ENCODE data around the gene LAMA3. TPM values are rescaled to one million over a fixed set of nuclear protein-coding genes. Genes with fewer than 3 reads are reported as not detected.
"Not testable (repeated sequence)": the region's sequence is repeated elsewhere in the genome, so short reads cannot be mapped to it uniquely, and the experiment has no call there.

LAMA3 gene
- total RNA-seq, 1 experiment from 2014 or later, result 0.44 TPM

GRCh38 chr18:23702606-23703005 is 13.4 kb downstream of the LAMA3 start:
- in situ Hi-C loops (cut with HindIII; ENCODE audit: low sequenced_read_pairs), result no loop called here
- no peak for DNase-seq (ENCODE audit: low spot score)

GRCh38 chr18:23703057-23703986 is 14.1 kb downstream of the LAMA3 start:
- in situ Hi-C loops (cut with HindIII; ENCODE audit: low sequenced_read_pairs), result no loop called here
- peak; percentile 5 for DNase-seq (ENCODE audit: low spot score)

GRCh38 chr18:23703987-23704384 is 14.7 kb downstream of the LAMA3 start:
- no peak for DNase-seq (ENCODE audit: low spot score)
- in situ Hi-C loops (cut with HindIII; ENCODE audit: low sequenced_read_pairs), result no loop called here

DNA sequence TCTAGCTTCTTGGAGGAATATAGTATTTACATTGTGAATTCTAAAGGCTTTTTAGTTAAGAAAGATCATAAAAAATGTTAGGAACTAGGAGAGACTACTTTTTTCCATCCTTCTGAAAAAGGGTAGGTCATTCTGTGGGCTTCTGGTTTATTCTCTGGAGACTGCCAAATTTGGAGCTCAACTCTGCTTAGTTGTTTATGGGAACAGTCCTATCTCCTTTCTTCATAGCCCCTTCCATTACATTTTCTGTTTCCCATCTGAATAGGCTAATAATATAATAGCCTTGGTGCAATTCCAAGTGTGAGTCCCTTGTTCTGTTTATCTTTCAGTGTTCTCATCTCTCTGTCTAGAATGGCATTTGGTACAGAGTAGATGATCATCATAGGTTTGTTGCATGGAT is 15.6 kb downstream of the LAMA3 start:
- in situ Hi-C loops (cut with HindIII; ENCODE audit: low sequenced_read_pairs), result no loop called here
- DNase-seq (ENCODE audit: low spot score), result no peak

GRCh38 chr18:23706971-23707640 is 17.9 kb downstream of the LAMA3 start:
- in situ Hi-C loops (cut with HindIII; ENCODE audit: low sequenced_read_pairs), result no loop called here
- no peak for DNase-seq (ENCODE audit: low spot score)

- DNase-seq (ENCODE audit: low spot score), result no peak
- in situ Hi-C loops (cut with HindIII; ENCODE audit: low sequenced_read_pairs), result no loop called here
Measured at GRCh38 chr18:23710068-23710527, 20.8 kb downstream of the LAMA3 start.

DNA sequence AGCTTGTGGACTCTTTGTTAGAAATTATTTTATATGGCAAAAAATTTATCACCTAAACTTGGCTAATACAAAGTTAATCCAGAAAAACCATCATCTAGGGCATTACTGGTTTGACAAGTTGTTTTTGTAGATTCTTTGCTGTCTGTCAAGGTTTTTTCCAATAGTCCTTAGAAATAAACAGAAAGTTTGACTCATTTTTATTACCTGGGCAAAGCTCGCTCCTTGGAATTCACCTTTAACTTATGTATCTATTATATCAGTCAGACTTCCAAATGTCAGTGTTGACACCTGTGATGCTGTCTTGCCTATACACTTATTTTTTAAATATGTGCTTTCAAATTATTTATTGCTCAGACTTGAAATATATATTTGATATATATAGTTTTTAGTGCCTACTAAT is 21.7 kb downstream of the LAMA3 start:
- in situ Hi-C loops (cut with HindIII; ENCODE audit: low sequenced_read_pairs), result no loop called here
- no peak for DNase-seq (ENCODE audit: low spot score)

DNA sequence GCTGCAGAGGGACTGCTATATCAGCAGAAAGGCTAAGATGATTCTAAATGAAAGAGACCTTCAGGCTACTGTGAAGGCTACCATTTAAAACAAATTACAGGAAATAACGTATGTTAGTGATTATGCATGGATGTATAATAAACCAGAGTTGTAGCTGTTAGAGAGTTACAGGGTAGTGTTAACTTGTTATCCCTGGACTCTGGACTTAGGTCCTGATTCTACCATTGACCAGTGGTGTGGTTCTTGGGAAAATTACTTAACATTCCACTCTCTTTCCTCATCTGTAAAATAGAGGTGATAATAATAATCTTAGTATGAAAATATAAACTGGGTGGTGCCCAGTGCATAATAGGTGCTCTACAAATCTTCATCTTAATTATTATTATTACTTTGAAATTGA is 22.2 kb downstream of the LAMA3 start:
- DNase-seq (ENCODE audit: low spot score), result no peak
- in situ Hi-C loops (cut with HindIII; ENCODE audit: low sequenced_read_pairs), result no loop called here

DNA sequence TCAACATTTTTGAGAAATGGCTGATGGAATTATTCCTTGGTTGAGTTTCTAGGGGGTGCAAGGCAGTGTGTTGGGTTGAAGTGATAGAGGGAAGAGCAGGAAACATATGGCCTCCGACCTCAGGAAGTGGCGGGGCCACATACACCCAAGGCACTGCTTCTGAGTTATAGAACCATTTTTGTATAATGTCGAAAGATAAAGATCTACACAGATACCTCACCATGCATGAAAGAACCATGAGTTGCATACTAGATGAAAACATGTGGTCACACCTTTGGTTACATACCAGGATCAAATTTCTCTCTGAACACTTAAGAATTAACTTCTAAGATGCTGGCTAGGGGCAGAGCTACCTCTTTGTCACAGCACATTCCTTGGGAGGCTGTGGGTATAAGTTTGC is 23.2 kb downstream of the LAMA3 start:
- DNase-seq (ENCODE audit: low spot score), result no peak
- in situ Hi-C loops (cut with HindIII; ENCODE audit: low sequenced_read_pairs), result no loop called here

DNA sequence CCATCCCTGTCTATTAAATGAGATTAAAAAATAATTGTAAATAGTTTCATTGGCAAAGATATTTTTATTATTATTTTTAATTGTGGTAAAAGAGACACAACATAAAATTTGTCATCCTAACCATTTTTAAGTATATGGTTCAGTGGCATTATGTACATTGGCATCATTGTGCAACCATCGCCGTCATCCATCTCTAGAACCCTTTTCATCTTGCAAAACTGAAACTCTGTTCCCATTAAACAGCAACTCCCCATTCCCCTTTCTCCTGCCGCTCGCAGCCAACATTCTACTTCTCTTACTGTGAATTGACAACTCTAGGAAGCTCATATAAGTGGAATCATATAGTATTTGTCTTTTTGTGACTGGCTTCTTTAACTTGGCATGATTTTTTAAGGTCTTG is 25.3 kb downstream of the LAMA3 start:
- DNase-seq (ENCODE audit: low spot score), result no peak
- in situ Hi-C loops (cut with HindIII; ENCODE audit: low sequenced_read_pairs), result no loop called here

GRCh38 chr18:23716079-23716478 is 26.8 kb downstream of the LAMA3 start:
- in situ Hi-C loops (cut with HindIII; ENCODE audit: low sequenced_read_pairs); DNase-seq (ENCODE audit: low spot score): not testable (repeated sequence)

GRCh38 chr18:23716516-23716915 is 27.3 kb downstream of the LAMA3 start:
- DNase-seq (ENCODE audit: low spot score), result no peak
- in situ Hi-C loops (cut with HindIII; ENCODE audit: low sequenced_read_pairs), result no loop called here

- in situ Hi-C loops (cut with HindIII; ENCODE audit: low sequenced_read_pairs), result no loop called here
- DNase-seq (ENCODE audit: low spot score), result no peak
Measured at GRCh38 chr18:23716966-23717365, 27.7 kb downstream of the LAMA3 start.

- no peak for DNase-seq (ENCODE audit: low spot score)
- in situ Hi-C loops (cut with HindIII; ENCODE audit: low sequenced_read_pairs), result no loop called here
Measured at GRCh38 chr18:23718243-23718720, 29.0 kb downstream of the LAMA3 start.

DNA sequence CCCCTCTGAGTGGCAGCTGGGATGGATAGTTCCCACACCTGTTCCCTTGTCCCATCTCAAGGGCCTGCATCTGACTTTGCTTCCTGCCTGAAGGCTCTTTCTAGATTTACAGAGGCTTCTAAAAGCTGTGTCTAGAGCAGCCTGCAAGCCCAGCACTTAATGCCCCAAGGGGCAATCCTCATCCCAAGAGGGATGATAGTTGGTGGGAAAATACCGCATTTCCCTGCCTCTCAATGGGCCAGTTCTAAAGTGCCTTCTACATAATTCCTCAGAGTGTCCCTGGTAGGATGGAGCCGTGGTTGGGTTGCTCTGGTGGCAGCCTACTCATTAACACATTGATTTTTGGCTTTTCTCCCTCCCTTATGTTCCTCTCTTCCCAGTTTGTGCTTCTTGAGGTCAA is 29.5 kb downstream of the LAMA3 start:
- no peak for DNase-seq (ENCODE audit: low spot score)
- in situ Hi-C loops (cut with HindIII; ENCODE audit: low sequenced_read_pairs), result no loop called here

DNA sequence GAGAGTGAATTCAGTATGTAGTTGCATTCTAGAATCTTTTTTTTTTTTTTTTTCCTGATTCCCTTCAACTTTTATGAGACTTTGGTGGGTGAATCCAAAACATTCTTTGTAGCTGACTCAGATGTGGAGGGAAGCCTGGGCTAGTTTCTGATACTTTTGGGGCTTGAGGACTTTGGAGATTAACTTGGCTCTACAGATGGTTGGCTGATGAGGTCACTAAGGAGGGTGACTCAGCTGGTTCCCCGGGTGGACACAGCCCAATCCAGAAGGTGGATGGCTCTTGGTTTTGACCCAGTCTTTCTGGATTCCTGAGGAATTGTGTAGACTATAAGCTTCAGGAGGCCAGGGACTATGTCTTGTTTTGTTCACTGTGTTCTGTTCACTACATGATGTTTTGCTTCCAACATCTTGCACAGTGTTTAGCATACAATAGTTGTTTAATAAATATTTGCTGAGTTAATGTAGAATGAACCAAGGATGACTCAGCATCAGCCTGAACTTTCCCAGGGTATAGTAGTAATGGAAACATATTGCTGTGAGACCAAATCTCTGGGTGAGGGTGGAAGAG is 30.5 kb downstream of the LAMA3 start:
- no peak for DNase-seq (ENCODE audit: low spot score)
- in situ Hi-C loops (cut with HindIII; ENCODE audit: low sequenced_read_pairs), result no loop called here

DNA sequence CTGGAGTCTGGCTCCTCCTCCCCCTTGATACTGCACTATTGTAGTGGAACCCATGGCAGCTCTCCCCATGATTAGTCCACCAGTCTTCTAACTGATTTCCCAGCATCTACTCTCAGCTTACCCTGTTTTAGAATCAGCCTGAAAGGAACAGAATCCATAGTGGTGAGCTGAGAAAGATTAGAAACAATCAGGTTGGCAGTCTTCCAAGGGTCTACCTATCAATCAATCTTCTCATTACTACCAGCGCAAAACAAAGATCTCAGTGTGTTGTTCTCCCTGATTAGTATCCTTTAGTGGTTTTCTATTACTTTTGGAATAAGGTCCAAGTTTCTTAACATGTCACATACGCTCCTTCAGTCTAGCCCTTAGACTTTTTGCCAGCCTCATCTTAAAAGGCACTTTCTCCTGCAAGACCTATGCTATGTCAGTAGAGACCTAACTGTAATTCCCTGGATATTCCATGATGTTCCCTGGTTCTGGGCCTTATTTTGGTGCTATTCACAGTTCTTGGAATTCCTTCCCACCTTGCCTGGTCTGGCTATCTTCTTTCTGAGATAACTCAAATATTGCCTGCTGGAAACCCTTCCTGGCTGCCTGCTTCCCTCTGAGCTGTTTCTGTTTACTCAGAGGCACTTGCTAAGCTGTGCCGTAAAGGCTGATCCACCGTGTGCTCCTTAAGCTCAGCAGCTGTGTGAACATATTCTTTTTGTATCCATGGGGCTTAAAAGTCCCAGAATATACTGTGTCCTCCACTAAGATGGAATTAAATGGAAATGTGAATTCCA is 32.6 kb downstream of the LAMA3 start:
- DNase-seq (ENCODE audit: low spot score), result no peak
- in situ Hi-C loops (cut with HindIII; ENCODE audit: low sequenced_read_pairs), result no loop called here

DNA sequence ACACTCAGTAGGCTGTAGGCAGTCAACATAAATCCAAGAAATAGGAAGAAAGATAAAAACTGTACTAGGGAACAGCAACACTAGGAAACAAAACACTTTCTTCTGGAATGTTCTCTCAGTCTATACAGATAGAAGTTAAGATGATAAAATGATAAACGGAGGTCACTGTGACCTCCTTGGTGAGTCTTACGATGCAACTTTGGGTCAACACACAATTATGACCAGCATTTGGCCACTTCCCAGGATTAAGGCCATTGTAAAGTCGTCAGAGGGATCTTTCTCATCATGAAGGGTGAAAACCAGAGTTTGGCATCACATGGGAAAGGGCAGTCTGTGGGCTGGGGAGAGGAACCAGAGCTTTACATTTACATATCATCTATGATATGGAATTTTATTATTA is 33.4 kb downstream of the LAMA3 start:
- in situ Hi-C loops (cut with HindIII; ENCODE audit: low sequenced_read_pairs), result no loop called here
- DNase-seq (ENCODE audit: low spot score), result no peak

DNA sequence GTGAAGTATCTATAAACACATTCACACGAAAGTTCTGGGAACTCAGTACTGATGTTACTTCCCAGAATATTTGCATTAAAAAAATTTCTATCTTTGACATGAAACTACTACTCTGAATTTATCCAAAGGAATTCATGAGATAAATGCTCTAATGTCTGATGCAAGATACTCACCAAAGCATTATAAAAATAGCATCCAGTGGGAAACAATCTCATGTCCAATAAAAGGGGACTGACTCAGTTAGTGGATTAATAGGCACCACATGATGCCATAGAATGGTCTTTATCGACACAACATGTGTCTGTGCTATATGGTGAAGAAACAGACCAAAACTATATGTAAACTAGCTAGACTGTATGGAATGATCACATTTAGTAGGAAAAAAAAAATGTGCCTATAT is 33.9 kb downstream of the LAMA3 start:
- in situ Hi-C loops (cut with HindIII; ENCODE audit: low sequenced_read_pairs), result no loop called here
- DNase-seq (ENCODE audit: low spot score), result no peak
